PC-9 (cell line): ENCODE results near the gene INO80E.

Source experiments
- EZH2 ChIP-seq: fragments of 200-600 bp; sonication (generic); IDR thresholded peaks from 2 replicates; pipeline ENCODE4 v1.8.0; 2017; ENCODE audit warnings: antibody characterized with exemption, low read depth
- TF ChIP-seq, protein P1 (sequence below): fragments of 200-600 bp; sonication (generic); conservative IDR thresholded peaks from 2 replicates; pipeline ENCODE4 v1.6.1; 2017; ENCODE audit warnings: mixed run types, antibody characterized with exemption, mild to moderate bottlenecking, moderate library complexity

GRCh38 chr16:30002614-30003346 is 6.7 kb downstream of the INO80E start:
- TF ChIP-seq, protein P1, sequence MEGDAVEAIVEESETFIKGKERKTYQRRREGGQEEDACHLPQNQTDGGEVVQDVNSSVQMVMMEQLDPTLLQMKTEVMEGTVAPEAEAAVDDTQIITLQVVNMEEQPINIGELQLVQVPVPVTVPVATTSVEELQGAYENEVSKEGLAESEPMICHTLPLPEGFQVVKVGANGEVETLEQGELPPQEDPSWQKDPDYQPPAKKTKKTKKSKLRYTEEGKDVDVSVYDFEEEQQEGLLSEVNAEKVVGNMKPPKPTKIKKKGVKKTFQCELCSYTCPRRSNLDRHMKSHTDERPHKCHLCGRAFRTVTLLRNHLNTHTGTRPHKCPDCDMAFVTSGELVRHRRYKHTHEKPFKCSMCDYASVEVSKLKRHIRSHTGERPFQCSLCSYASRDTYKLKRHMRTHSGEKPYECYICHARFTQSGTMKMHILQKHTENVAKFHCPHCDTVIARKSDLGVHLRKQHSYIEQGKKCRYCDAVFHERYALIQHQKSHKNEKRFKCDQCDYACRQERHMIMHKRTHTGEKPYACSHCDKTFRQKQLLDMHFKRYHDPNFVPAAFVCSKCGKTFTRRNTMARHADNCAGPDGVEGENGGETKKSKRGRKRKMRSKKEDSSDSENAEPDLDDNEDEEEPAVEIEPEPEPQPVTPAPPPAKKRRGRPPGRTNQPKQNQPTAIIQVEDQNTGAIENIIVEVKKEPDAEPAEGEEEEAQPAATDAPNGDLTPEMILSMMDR: no peak
- TF ChIP-seq EZH2: no peak
